LNCaP clone FGC (cell line): ENCODE data around the gene COL4A3.

Experiments used
- DNase-seq: peaks from one replicate; pipeline ENCODE4 v3.0.0-alpha.2; 2011; ENCODE audit warnings: low read depth
- H3K4me3 ChIP-seq: 2 replicates; pipeline ENCODE4 v1.5.1; 2011; ENCODE audit warnings: mild to moderate bottlenecking, low read depth, low read length, control low read depth
- CTCF ChIP-seq: IDR thresholded peaks from 2 replicates; pipeline ENCODE4 v1.5.1; 2012; ENCODE audit warnings: mild to moderate bottlenecking; ENCODE audit not compliant: control insufficient read depth, insufficient read depth; ENCODE audit errors: extremely low read depth

COL4A3 gene

GRCh38 chr2:227238238-227239237, 74.1 kb downstream of the COL4A3 start:
- TF ChIP-seq CTCF = peak; percentile 79
- no peak for DNase-seq
- H3K4me3 ChIP-seq = no peak overlapping the region

- no peak for DNase-seq
- TF ChIP-seq CTCF = no peak
- H3K4me3 ChIP-seq = no peak overlapping the region
These were observed 76.6 kb downstream of the COL4A3 start for GRCh38 chr2:227241005-227241404.

DNA sequence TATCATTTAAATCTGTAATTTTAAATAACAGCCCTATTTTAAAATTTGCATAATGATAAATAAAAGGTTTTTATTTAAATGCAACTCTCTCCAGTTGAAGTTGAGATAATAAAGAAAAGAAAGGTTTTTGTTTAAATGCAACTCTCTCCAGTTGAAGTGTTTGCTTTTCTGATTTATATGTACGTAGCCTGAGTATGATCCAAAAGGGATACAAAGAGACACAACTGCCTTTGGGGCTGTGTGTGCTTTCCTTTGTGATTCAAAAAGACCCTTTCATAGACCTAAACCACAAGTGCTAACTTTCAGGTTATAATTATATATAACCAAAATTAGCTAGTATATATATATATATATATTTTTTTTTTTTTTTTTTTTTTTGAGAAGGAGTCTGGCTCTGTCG, 84.5 kb downstream of the COL4A3 start:
- no peak overlapping the region for H3K4me3 ChIP-seq
- DNase-seq = no peak
- no peak for TF ChIP-seq CTCF

GRCh38 chr2:227252831-227253230, 88.4 kb downstream of the COL4A3 start:
- no peak for DNase-seq
- H3K4me3 ChIP-seq = no peak overlapping the region
- TF ChIP-seq CTCF = no peak

GRCh38 chr2:227256605-227257004, 92.2 kb downstream of the COL4A3 start:
- no peak for TF ChIP-seq CTCF
- DNase-seq = no peak
- no peak overlapping the region for H3K4me3 ChIP-seq

DNA sequence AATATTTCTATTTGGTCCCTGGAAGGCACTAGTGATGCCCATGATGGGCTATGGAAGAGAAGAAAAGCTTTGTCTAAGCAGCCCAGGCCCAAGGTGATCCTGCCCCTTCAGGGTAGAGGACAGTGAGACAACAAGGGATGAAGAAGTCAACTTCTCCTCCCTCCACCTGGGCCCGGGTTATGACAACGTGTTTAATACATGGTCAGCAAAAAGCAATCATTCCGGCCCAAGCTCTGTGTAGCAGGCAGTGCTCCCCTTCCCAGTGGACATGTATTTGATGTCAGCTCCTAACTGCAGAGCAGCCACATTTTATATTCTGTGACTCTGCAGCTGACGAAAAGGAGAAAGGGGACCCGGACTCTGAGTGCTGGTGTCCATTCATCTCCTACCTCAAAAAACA, 93.4 kb downstream of the COL4A3 start:
- no peak for TF ChIP-seq CTCF
- H3K4me3 ChIP-seq = no peak overlapping the region
- DNase-seq = no peak
